LNCaP clone FGC (cell line): ENCODE data around the gene CD151.

Experiments used
- DNase-seq: peaks from one replicate; pipeline ENCODE4 v3.0.0-alpha.2; 2011; ENCODE audit warnings: low read depth
- H3K4me3 ChIP-seq: 2 replicates; pipeline ENCODE4 v1.5.1; 2011; ENCODE audit warnings: mild to moderate bottlenecking, low read depth, low read length, control low read depth
- TF ChIP-seq, protein P1 (sequence below): IDR thresholded peaks from 2 replicates; pipeline ENCODE4 v1.5.1; 2012; ENCODE audit warnings: mild to moderate bottlenecking; ENCODE audit not compliant: control insufficient read depth, insufficient read depth; ENCODE audit errors: extremely low read depth

The CD151 gene

GRCh38 chr11:831118-831864, 1.5 kb upstream of the CD151 start:
- DNase-seq = no peak
- TF ChIP-seq, protein P1, sequence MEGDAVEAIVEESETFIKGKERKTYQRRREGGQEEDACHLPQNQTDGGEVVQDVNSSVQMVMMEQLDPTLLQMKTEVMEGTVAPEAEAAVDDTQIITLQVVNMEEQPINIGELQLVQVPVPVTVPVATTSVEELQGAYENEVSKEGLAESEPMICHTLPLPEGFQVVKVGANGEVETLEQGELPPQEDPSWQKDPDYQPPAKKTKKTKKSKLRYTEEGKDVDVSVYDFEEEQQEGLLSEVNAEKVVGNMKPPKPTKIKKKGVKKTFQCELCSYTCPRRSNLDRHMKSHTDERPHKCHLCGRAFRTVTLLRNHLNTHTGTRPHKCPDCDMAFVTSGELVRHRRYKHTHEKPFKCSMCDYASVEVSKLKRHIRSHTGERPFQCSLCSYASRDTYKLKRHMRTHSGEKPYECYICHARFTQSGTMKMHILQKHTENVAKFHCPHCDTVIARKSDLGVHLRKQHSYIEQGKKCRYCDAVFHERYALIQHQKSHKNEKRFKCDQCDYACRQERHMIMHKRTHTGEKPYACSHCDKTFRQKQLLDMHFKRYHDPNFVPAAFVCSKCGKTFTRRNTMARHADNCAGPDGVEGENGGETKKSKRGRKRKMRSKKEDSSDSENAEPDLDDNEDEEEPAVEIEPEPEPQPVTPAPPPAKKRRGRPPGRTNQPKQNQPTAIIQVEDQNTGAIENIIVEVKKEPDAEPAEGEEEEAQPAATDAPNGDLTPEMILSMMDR = no peak
- peak overlapping the region; percentile 69 for H3K4me3 ChIP-seq

DNA sequence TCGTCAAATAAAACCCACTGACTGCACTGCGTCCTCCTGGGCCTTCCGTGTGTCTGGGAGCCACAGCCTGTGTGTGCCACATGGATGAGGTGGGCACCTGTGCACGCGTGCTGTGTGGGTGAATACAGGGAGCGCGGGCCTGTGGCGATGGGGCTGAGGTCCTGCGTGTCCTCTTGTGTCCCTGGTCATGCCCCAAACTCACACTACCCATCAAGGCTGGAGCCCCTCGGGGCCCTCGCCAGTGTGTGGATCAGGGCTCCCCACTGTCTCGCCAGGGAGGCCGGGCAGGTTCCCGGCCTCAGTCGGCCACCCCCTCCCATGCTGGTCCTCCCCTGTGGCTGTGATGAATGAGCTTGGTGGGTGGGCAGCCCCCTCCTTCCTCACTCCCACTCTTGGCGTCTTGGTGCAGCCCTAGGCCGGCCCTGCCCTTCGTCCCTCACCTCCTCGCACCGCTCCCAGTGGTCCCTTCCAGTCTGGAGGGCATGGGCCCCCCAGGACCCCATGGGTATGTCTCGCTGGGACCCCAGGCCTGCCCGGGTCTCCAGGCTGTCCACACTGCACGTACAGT, 707 bp upstream of the CD151 start:
- peak overlapping the region; percentile 69 for H3K4me3 ChIP-seq
- DNase-seq = no peak
- TF ChIP-seq, protein P1 = no peak

DNA sequence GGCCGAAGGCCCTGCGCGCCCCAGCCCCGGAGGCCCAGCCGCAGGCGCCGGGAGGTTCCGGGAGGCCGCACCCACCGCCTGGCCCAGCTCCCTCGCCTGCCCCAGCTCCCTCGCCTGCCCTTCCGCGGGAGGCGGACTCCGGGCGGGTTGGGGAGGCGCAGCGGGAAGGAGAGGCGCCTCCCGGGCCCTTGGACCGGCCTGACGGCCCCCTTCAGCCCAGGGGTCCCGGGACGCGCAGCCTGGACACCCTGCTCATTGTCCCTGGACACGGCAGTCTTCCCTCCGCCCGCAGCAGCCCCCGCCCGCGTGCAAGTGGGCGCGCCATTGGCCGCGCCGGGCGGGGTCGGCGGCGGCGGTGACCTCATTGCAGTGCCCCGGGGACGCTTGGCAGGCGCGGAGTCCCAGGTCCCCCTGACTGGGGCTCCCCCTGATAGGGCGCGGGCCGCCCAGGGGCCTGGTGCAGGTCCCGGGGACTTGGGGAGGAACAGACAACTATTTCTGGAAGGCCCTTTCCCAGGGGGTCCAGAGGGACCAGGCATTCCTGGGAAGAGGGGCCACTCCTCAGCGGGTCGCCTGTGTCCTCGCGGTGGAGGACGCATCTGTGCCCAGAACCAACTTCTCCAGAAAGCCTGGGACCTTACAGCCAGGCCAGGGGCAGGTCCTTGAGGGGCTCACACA, 501 bp downstream of the CD151 start:
- peak overlapping the region; percentile 69 for H3K4me3 ChIP-seq
- TF ChIP-seq, protein P1 = no peak
- no peak for DNase-seq

DNA sequence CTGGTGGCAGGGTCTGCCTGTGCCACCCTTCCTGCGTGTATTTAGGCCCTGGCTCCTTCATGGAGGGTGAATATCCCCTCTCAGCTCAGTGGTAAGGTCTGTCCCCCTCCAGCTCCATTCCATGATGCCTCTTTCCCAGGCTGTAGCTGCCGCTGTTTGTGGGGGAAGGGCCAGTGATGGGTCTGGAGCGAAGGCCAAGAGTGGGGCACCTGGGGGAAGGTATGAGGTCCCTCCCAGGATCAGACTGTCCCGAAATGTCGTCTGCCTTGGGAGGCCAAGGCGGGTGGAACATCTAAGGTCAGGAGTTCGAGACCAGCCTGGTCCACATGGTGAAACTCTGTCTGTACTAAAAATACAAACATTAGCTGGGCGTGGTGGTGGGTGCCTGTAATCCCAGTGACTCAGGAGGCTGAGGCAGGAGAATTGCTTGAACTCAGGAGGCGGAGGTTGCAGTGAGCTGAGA, 1.1 kb downstream of the CD151 start:
- TF ChIP-seq, protein P1 = no peak
- peak overlapping the region; percentile 69 for H3K4me3 ChIP-seq
- no peak for DNase-seq

- no peak for DNase-seq
- H3K4me3 ChIP-seq = no peak overlapping the region; the same call in 1 of the 2 replicates
Measured at GRCh38 chr11:834371-835316, 1.9 kb downstream of the CD151 start.

DNA sequence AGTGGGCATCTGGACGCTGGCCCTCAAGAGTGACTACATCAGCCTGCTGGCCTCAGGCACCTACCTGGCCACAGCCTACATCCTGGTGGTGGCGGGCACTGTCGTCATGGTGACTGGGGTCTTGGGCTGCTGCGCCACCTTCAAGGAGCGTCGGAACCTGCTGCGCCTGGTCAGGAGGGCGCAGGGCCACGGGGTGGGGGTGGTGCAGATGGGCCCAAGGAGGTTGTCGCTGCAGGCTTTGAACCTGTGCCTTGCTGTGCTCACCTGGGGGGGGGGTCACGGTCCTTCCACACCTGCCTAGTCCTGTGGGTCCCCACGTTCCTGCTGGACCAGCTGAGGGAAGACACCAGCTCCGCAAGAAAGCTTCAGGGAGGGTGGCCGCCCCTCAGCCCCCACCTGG, 3.5 kb downstream of the CD151 start:
- no peak overlapping the region for H3K4me3 ChIP-seq
- DNase-seq = no peak
- TF ChIP-seq, protein P1 = no peak

More at GRCh38 chr11:834371-835316, 1.9 kb downstream of the CD151 start:
- TF ChIP-seq, protein P1 = no peak
